ENCODE data around the gene ATXN10.

ATXN10 gene

DNA sequence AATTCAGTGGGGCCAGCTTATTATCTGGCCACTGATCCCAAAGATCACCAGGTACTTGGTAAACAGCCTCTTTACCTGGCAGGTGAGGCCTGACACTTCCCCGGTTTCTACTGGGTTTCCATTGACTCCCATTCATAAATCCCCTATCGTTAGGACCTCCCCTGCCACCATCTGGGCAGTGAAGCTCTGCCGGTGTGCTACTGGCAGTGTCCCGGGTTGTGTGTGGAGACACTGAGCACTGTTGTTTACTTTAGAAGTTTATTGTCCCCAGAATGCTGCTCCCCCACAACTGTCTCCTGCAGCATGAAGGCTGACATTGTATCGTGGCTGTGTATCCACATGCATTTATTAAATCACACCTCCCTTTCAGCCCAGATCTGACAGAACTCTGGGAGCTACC is 162.6 kb downstream of the ATXN10 start:
- DNase-seq = no peak

DNA sequence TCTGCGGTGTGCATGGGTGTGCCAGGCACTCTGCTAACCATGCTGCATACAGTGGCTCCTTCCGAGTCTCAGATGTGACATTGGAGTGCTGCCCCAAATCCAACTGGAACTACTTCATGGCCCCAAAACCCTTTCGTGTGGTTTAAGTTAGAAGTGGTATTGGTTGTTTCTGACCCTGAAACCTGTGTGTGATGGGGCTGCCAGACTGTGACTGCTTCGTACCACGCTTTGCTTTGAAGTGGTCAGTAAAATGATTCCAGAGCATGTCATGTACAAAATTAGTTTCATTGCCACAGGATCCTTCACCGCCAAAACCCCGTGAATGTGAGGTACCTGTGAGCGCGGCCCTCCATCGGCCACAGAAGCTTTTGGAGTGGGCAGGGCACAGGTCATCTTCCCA is 163.2 kb downstream of the ATXN10 start:
- DNase-seq = no peak

DNA sequence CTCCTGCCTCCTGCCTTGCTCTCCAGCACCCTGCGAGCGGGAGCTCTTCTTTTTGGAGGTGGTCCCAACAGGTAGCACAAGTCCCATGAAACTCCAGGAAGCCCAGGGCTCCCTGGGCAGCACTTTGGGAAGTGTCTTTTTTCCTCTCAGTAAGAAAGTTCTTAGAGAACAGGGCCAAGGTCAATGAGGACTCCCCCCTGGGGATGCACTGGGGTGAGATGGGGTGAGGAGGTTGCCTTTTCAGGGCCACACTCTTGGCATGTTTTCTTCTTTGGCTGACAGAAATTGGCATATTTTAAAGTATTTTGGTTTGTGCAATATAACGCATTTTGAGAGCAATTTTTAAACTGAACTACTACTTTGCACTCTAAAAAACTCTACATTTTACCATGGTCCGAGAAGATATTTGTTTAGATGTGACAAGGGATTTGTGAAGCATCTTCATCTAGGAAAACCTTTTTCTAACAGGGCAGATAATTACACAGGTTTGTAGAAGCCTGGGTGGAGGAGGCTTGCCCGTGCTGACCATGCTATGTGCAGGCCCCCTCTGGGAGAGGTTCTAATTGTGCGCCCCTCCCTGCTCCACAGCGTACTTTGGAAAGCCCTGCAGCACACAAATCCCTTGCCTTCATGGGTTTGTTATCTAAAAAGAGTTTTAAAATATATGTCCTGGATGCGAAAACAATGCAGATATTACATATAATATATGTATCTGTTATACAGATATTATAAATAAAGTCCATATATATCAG is 165.0 kb downstream of the ATXN10 start:
- no peak for DNase-seq

DNA sequence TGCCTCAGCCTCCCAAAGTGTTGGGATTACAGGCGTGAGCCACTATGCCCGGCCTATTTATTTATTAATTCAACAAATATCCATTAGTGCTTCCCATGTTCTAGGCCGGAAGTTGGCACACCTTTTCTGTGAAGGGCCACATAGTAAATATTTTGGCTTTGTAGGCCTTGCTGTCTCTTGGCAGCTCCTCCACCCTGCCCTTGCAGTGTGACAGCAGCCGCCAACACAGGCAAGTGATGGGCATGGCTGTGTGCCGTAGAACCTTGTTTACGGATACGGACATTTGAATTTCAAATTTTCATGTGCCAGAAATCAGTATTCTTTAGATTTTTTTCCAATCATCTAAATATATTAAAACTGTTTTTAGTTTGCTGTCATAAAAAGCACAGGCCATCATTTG is 165.9 kb downstream of the ATXN10 start:
- DNase-seq = no peak

DNA sequence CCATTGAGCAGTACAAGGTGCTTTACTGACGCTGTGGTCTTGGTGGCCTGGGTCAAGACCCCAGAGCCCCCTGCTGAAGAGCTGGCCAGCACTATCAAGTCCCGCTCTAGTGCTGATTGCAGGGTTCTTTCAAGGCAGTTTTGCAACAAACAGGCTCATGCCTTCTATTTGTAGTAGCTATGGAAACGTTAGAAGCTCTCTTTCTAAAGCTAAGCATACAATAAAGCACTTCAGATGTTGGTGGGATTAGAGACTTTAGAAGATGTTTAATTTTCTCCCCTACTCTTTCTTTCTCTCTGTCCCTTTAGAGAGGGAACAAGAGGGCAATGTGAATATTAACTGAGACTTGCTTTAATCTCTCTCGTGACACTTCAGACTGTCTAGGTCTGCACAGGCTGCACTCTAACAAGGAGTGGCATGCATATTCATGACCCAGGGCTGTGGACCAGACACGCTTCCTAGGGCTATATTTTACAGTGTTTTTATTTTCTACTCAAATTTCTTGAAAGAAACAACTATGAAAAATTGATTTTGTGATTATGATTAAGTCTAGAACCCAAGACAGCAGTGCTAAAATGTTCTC is 166.8 kb downstream of the ATXN10 start:
- DNase-seq = no peak

DNA sequence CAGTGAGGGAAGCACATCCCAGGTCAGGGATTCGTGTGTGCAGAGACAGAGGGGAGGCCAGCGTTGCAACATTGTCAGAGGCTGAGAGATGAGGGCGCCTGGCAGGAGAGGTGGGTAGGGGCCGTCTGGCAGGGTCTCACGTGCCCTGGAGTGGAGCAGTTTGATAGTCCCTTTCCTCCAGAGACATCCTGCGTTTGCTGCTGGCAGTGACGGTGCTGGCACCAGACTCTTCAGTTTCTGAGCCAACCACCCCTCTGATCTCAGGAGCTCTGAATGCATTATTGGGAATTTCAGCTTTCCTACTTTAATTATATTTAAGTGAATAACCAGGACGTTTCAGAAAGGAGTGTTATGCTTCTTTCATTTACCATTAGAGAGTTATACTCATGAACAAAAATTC is 168.8 kb downstream of the ATXN10 start:
- DNase-seq = no peak

DNA sequence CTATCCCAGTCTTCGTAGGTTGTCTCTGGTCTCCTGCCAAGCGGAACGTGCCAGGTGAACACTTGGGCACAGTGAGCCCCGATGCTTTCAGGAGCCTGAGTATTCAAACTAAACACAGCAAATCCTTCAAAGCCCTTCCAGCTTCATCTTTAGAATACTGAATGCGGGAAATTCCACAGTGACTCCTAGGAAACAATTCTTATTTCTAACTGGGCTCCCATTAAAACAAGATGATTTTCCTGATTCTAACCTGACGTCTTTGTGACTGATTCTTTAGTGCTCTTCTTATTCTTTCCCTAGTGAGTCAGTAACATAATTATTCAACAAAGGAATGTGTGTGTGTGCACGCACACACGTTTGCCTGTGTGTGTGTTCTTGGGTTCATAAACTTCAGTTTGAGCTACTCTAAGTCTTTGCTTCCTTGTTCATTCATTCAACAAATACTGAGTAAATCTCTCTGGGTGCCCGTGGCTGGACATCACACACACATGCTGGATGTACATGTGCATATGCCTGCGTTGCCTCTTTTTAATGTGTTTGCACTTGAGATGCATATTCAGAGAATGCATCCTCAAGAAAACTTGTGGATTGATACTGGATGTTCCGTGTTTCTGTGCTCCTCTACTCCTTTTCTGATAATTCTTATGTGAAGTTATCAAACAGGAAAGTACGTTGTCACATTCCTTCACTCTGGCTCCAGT is 170.8 kb downstream of the ATXN10 start:
- DNase-seq = no peak

DNA sequence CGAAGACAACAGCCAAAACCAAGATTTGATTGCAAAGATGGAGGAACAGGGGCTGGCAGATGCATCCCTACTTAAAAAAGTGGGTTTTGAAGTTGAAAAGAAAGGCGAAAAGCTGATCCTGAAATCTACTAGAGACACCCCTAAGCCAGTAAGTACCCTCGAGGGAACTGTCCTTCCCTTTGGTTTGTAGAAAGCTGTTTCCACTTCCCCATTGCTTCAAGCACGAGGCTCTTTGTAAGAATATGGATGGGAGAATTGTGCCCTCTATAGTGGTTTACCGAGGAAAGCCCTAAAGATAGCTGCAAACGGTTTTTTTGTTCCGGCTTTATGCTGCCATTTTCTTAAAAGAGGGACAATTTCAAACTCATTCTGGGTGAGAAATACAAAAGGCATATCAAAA is 171.4 kb downstream of the ATXN10 start:
- DNase-seq = no peak

DNA sequence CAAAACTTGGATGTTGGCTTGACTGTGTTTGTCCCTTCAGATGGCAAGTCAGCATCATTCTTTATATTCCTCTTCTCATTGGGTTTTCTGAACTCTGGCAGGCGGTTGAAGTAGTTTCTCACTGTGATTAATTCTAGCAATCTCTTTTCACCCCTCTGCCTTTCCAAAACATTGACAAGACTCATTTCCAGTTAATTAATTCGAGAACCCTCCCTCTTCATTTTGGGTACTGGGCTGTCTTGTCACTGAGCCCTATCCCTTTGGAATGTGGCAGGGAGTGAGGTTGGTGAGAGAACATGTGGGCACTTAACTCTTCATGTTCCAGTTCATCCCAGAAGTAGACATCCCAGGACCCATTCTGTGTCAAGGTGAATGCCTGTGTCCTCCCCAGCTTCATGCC is 172.4 kb downstream of the ATXN10 start:
- no peak for DNase-seq

DNA sequence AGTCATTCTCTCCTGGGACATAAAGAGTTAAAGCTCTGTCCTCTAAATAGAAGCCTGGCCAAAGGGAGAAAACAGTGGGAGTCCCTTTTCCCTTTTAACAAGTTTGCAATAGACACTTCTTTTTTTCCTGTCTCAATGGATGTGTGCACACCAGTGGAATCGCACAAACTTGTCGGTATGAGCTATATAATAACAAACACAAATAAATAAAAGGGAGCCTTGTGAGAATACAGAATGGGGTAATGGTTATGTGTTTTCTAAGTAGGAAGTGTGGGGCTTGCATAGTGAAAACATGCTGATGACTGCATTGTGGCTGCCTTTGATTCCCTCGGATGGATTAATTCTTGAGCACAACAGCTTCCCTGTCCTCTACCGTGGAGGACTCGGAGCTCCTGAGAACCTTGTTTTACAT is 173.4 kb downstream of the ATXN10 start:
- DNase-seq = no peak

DNA sequence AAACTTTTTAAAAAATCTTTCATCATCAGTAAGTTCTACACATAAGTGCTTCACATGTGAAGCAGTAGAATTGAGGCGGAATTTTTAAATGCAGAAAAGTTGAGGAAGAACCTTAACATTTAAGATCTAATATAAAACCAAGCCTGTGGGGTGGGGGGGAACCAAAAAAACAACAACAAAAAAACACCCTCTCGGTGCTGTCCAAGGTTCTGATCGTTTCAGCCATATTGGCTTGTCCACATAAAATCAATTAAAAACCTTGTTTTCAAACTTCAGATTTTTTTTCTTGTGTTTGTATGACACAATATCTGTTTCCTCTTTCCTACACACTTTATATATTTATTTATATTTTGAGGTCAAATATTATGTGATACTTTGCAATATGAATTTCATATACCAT is 175.3 kb downstream of the ATXN10 start:
- DNase-seq = no peak

DNA sequence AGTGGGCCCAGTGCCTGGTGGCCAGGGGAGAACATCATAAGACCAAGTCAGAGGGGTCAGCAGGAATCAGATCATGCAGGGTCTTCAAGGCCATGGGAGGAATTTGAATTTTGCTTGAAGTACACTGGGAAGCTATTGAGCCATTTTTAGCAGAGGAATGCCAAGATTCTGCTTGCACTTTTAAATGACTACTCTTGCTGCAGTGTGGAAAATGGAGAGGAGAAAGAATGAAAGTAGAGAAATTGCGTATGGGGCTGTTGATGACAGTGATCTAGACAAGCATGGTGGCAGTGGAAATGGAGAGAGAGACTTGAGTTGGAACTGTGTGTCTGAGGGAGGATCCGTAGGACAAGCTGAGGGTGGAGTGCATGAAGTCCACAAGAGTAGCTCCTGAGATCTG is 177.3 kb downstream of the ATXN10 start:
- DNase-seq = no peak

DNA sequence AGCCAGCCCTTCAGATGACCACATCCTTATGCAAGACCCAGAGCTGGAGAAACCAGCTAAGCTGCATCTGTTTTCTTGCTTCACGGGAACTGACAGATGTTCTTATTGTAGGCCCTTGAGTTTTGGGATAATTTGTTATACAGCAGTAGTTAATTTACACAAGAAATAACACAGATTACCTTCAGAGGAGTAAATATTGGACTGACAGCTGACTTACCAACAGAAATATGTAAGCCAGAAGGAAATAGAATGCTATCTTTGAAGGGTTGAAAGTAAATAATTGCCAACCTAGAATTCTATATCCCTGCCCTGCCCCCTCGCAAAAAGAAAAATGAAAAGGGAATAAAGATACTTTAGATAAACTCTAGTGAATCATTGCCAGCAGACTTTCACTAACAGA is 181.2 kb downstream of the ATXN10 start:
- no peak for DNase-seq

DNA sequence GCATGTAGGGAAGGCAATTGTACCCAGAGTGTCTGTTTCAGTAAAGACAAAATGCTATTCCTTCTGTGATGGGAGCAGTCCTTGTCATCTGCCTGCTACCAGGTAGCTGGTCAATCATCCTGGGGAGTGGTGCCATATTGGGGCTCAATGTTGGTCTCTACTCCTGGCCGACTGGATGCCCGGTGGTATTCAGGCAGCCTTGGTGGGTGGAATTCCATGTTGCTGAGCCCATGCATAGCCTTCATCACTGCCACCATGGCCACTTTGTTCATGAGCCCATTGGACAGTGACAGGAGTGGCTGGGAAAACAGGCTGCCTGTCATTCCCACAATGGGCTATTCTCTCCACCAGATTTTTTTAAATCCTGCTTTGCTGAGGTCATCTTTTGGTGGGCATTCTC is 184.3 kb downstream of the ATXN10 start:
- no peak for DNase-seq

DNA sequence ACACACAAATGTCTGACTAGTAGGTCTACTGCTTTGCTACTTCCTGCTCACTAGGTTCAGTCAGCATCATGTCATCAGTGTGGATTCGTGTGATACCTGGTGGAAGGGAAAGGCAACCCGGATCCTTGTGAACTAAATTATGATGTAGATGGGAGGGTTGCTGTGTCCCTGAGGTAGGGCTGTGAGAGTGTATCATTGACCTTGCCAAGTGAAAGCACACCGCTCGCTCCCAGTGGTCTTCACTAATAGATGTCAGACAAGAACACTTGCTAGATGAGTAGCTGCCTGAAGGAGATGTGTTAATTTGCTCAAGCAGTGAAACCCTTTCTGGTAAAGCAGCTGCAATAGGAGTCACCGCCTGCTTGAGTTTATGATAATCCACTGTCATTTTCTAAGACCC is 185.9 kb downstream of the ATXN10 start:
- no peak for DNase-seq

DNA sequence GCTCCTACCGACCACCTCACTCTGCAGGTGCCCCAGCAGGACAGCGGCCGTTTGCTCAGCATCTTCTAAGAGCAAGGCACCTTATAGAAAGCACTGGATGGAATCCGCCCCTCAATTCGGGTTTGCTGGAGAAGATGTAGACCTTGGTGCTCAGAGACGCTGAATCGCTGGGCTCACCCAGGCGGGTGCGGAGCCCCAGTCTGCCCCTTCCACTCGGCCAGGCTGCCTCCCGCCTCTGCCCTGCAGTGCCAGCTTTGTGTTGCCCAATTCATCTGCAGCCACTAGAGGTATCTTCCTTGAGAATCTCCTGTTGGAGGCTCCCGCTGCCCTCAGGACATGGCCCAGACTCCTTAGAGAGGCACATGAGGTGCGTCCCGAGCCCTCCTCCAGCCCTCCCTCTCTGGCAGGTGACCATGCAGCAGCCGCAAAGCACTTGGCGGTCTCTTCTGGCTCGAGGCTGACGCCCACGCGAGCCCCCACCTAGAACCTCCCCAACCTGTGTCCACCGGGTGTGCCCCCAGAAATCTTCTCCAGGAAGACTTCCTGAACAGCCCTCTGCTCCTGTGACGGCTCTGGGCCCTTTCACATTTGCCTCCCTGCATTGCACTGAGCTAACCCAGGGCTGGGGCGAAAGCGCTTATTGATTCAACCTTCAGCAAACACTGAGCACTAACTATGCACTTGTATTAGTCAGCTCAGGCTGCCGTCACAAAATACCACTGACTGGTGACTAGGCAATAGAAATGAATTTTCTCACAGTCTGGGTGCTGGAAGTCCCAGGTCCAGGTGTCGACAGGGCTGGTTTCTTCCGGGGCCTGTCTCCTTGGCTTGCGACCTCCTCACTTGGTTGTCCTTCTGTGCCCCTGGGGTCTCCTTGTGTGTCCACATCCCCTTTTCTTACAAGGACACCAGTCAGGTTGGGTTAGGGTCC is 187.9 kb downstream of the ATXN10 start:
- no peak for DNase-seq

DNA sequence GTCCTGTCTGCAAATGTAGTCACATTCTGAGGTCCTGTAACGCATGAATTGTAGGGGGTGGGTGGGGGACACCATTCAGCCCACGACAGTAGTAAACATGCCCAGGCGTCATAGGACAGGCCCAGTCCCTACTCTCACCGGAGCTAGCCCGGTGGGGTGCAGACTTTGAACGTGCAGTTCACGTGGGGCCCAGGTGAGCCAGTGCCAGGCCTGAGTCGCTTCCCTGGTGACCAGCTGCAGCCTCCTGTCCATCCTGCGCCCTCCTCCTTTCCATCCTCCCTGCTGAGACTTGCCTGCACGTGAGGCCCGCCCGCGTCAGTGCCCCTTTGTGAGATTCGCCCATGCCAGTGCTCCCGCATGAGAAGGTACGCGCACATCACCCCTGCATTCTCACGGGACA is 188.6 kb downstream of the ATXN10 start:
- no peak for DNase-seq

DNA sequence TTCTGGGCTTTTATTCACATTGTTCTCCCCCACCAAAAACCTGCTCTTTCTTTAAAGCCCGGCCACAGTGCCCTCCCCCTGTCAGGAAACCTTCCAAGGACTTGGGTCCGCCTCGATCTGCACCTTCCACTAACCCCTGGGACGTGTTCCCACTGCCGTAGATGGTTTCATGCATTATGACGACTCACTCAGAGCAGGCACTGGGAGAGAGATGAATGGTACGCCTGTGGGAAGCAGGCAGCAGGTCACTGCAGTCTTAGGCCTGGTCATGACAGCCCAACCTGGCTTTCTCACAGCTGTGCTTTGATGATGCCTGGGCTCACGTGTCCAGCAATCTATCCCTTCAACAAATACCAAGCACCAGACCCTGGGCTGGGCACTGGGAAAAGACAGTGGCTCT is 189.6 kb downstream of the ATXN10 start:
- DNase-seq = no peak

DNA sequence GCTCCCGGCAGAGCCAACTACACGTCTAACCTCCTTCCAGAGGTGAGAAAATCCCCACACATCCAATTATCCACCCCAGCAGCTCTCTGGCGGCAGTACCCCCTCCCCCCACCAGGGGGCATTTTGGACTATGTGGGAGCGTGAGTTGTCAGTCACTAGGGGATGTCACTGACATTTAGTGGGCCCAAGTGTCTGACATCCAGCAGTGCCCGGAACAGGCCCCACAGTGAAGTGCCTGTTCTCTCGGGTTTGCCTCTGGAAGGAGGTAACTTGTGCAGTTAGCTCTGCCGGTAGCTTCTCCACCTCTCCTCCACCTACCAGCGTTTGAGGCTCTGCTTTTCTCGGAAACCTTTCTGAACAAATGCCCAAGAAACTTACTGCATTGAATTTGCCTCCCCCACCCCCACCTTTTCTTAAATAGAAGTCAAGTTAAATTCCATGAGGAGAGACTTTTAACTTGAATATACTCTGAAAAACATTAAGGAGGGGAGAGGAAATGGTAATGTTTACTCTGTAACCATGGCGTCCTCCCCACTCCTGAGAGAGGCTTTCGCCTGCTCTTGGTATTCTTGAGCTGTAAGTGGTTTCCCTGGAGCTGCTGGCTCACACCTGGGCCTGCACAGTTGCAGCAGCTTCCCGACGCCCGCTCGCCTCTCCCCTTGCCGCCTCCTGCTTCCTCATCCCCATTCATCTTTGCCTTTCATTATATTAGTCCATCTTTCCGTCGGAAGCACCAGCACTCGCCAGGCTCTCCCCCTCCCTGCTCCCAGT is 192.5 kb downstream of the ATXN10 start:
- DNase-seq = peak; percentile 60

DNA sequence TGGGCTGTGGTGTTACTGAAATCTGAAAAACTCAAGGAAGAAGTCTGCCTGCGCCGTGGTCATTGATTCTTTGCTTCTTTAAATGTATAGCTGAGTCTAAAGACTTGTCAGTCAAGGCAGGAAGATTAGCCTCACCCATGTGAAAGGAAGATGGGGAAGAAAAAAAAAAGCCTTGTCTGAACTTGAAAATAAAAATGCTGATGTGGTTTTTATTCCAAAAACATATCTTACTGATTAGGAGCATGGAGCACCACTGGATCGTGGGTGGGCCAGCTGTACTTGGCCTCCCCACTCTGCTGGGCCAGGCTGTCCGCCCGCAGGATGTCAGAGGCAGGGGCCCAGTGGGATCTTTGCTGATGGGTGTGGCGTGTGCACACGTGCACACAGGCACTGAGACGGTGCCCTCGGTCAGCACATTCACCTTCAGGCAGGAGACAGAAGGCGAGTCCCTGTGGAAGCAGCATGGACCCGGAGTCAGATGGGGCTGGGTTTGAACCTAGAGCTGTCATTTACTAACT is 193.4 kb downstream of the ATXN10 start:
- no peak for DNase-seq

DNA sequence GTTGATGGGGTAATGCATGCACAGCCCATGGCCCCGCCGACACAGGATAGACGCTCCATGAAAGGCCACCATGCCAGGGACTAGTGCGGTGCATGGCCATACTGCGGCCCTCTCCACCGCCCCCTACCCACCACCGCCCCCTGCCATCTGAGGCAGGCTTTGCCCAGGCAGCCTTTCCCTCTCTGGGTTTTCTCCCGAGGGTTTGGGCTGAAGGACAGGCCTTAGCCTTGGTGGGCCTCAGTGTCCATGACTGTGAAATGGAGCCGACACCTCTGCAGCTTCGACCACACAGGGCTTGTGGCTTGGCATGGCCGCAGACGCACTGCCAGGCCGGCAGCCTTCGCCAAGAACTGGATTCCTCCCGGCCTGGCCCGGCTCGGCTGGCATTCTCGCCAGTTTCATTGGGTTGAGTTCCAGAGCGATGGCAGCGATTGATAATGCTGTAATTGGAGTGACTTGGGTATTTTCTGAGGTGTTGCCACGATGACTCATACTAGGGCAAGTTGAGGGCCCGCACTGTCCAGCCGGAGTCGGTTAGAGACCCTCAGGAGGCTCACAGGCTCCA is 194.0 kb downstream of the ATXN10 start:
- no peak for DNase-seq

DNA sequence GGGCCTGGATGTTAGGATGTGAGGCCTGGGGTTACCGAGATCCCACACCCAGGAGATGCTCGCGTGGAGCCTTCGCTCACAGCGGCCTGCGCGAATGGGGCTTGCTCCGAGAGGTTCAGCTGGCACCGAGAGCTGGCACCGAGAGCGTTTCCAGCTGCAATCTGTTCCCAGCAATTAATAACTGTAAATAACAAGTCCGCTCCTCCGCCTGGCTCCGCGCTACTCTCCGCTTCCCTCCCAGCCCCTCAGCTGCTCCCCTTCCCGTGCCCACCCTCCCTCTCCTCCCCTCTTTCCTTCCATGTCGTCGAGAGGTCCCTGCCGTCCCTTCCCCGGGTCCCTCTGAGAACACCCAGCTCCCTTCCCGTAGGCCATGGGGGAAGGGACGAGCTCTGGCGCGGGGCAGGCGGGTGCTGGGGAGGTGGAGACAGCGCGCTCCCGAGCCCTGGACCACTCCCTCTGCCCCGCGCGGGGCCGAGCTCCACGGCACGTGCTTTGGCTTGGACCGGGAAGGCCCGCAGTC is 194.6 kb downstream of the ATXN10 start:
- no peak for DNase-seq
